Smooth muscle cell (in vitro differentiated cells): ENCODE data around the gene CYP24A1. TPM values are rescaled to one million over a fixed set of nuclear protein-coding genes. Genes with fewer than 3 reads are reported as not detected.

Experiments used
- DNase-seq: peaks from one replicate; lab custom pipeline; 2025; ENCODE audit not compliant: unreplicated experiment; lab: John Stamatoyannopoulos, UW
- H2AFZ ChIP-seq: fragments of 200-600 bp; sonication (generic); 2 replicates; pipeline ENCODE4 v1.6.0; 2016; ENCODE audit warnings: antibody characterized with exemption, low read depth, mild to moderate bottlenecking
- H3F3A ChIP-seq: fragments of 200-600 bp; sonication (generic); 2 replicates; pipeline ENCODE4 v1.6.0; 2017; ENCODE audit warnings: antibody characterized with exemption, low read depth
- H3K27ac ChIP-seq: fragments of 200-600 bp; sonication (generic); 2 replicates; pipeline ENCODE4 v1.5.1; 2016; ENCODE audit warnings: low read depth, mild to moderate bottlenecking
- H3K27me3 ChIP-seq: fragments of 200-600 bp; sonication (generic); 2 replicates; pipeline ENCODE4 v1.6.1; 2016; ENCODE audit warnings: low read depth, mild to moderate bottlenecking
- H3K36me3 ChIP-seq: fragments of 200-600 bp; sonication (generic); 2 replicates; pipeline ENCODE4 v1.5.1; 2016; ENCODE audit warnings: low read depth
- H3K4me1 ChIP-seq: fragments of 200-600 bp; sonication (generic); 2 replicates; pipeline ENCODE4 v1.5.1; 2016; ENCODE audit warnings: low read depth
- H3K4me2 ChIP-seq: fragments of 200-600 bp; sonication (generic); 2 replicates; pipeline ENCODE4 v1.6.0; 2016; ENCODE audit warnings: mild to moderate bottlenecking
- H3K4me3 ChIP-seq: fragments of 200-600 bp; sonication (generic); 2 replicates; pipeline ENCODE4 v1.5.1; 2016; ENCODE audit warnings: mild to moderate bottlenecking
- H3K79me2 ChIP-seq: fragments of 200-600 bp; sonication (generic); 2 replicates; pipeline ENCODE4 v1.6.0; 2016; ENCODE audit warnings: low read depth, mild to moderate bottlenecking
- H3K9ac ChIP-seq: fragments of 200-600 bp; sonication (generic); 2 replicates; pipeline ENCODE4 v1.6.0; 2016; ENCODE audit warnings: low read depth
- H3K9me3 ChIP-seq: fragments of 200-600 bp; sonication (generic); replicated peaks from 2 replicates; pipeline ENCODE4 v1.5.1; 2016; ENCODE audit warnings: low read depth
- H4K20me1 ChIP-seq: fragments of 200-600 bp; sonication (generic); 2 replicates; pipeline ENCODE4 v1.6.0; 2016; ENCODE audit warnings: low read depth
- WGBS: methylation state at CpG from one replicate; pipeline ENCODE4 v1.1.7; 2016; ENCODE audit warnings: low lambda C conversion rate; 5-methylcytosine and 5-hydroxymethylcytosine counted together
- polyA plus RNA-seq: library from polyadenylated mRNA; unstranded; fragments of >200 nt; fragmentation: Nextera tagmentation; extraction: Ambion mirVana; gene quantifications from 2 replicates; pipeline ENCODE4 v1.2.1, GENCODE V29; 2016
- total RNA-seq: library from RNA; depleted of rRNA; stranded (reverse); fragments of >200 nt; gene quantifications from 2 replicates; pipeline ENCODE4 v1.2.3, GENCODE V29; 2014
- TF ChIP-seq, protein P1 (sequence below): fragments of 200-600 bp; sonication (generic); IDR thresholded peaks from 2 replicates; pipeline ENCODE4 v1.5.1; 2017; ENCODE audit warnings: borderline replicate concordance, mild to moderate bottlenecking, antibody characterized with exemption; ENCODE audit not compliant: insufficient read depth, poor library complexity, severe bottlenecking

Gene CYP24A1
- total and polyA plus RNA-seq, 2 experiments from 2014 or later = 0.70 to 18.0 TPM

DNA sequence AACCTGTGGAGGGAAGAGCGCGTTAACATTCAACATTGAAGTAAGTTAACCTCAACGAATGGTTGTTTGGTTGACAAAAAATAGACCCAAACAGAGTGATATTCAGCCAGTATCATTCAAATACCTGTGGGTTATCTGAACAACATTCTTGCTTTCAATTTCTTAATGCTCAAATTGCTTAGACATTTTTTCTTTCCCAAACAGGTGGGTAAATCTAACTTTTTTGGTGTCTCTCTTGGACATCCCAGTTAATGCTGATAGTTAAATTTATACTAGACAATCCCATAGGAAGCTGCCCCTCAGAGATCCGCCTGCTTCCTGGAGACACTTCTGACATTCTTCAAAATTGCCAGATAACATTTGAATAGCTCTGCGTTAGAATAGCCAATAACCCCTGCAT is 20.0 kb upstream of the CYP24A1 start:
- Histone ChIP-seq H3F3A (peaks cover 7% of the 10 kb centered on the region), H3K36me3 (no peaks in the 10 kb centered on the region), H3K9ac (no peak overlapping the region), H3K4me2 (no peak overlapping the region), H3K4me1 (no peaks in the 10 kb centered on the region), H3K4me3 (no peak overlapping the region), H2AFZ (no peak overlapping the region), H4K20me1 (no peaks in the 10 kb centered on the region), H3K9me3 (no peaks in the 10 kb centered on the region), H3K27ac (no peak overlapping the region), H3K27me3 (no peaks in the 10 kb centered on the region), H3K79me2 (no peaks in the 10 kb centered on the region)
- no peak for DNase-seq
- 86% methylated on average over 5 of the region's 5 CpGs for WGBS
- TF ChIP-seq, protein P1, sequence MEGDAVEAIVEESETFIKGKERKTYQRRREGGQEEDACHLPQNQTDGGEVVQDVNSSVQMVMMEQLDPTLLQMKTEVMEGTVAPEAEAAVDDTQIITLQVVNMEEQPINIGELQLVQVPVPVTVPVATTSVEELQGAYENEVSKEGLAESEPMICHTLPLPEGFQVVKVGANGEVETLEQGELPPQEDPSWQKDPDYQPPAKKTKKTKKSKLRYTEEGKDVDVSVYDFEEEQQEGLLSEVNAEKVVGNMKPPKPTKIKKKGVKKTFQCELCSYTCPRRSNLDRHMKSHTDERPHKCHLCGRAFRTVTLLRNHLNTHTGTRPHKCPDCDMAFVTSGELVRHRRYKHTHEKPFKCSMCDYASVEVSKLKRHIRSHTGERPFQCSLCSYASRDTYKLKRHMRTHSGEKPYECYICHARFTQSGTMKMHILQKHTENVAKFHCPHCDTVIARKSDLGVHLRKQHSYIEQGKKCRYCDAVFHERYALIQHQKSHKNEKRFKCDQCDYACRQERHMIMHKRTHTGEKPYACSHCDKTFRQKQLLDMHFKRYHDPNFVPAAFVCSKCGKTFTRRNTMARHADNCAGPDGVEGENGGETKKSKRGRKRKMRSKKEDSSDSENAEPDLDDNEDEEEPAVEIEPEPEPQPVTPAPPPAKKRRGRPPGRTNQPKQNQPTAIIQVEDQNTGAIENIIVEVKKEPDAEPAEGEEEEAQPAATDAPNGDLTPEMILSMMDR = no peak

GRCh38 chr20:54190217-54190616 is 16.4 kb upstream of the CYP24A1 start:
- H2AFZ ChIP-seq = no peak overlapping the region
- peaks cover 3% of the 10 kb centered on the region for H3F3A ChIP-seq
- H3K9ac ChIP-seq = no peak overlapping the region
- TF ChIP-seq, protein P1 = no peak
- no peaks in the 10 kb centered on the region for H3K79me2 ChIP-seq
- no peaks in the 10 kb centered on the region for H4K20me1 ChIP-seq
- no peak for DNase-seq
- no peaks in the 10 kb centered on the region for H3K4me1 ChIP-seq
- no peak overlapping the region for H3K27ac ChIP-seq
- WGBS = 97% methylated on average over 2 of the region's 2 CpGs
- no peaks in the 10 kb centered on the region for H3K9me3 ChIP-seq
- H3K4me2 ChIP-seq = no peak overlapping the region
- H3K4me3 ChIP-seq = no peak overlapping the region
- H3K36me3 ChIP-seq = no peaks in the 10 kb centered on the region
- no peaks in the 10 kb centered on the region for H3K27me3 ChIP-seq

- H3K4me1 ChIP-seq = no peaks in the 10 kb centered on the region
- no peaks in the 10 kb centered on the region for H3K9me3 ChIP-seq
- no peaks in the 10 kb centered on the region for H3K27me3 ChIP-seq
- H3K27ac ChIP-seq = no peak overlapping the region
- H3F3A ChIP-seq = no peaks in the 10 kb centered on the region
- no peak overlapping the region for H3K4me2 ChIP-seq
- no peaks in the 10 kb centered on the region for H3K36me3 ChIP-seq
- no peak overlapping the region for H2AFZ ChIP-seq
- H3K9ac ChIP-seq = no peak overlapping the region
- H3K79me2 ChIP-seq = no peaks in the 10 kb centered on the region
- no peak overlapping the region for H3K4me3 ChIP-seq
- no peak for DNase-seq
- WGBS = 63% methylated on average over 2 of the region's 2 CpGs
- no peaks in the 10 kb centered on the region for H4K20me1 ChIP-seq
- TF ChIP-seq, protein P1 = no peak
These were observed 15.8 kb upstream of the CYP24A1 start for GRCh38 chr20:54189630-54190029.

DNA sequence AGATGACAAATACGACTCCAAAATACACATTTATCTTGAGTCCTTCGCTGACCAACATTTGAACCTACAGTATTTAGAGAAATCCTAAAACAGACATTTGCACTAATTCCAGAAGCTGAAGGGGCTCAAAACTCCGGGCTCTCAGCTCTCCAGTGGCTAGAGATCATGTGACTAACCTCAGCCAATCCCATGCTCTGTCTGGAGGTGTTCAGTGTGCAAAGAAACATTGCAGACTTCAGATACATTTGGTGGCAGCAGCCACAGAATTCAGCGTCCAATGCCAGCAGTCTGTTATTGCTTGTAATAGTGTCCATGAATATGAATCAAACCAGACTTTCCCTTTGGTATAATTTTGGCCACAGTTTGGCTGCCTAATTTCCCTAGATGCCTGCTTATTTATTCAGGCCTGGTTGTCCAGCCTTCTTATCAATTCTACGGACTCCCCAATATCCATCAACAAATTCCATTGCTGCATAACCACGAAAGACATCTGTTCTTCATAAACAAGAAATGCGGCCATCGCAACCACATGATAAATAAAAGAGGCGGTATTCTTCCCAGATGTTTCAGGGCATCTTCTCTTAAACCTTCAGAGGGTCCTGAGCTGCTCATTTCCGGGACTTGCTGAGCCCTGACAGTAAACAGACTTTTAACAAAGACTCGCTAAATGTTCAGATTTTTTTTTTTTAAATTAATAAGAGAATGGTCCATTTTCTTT is 14.5 kb upstream of the CYP24A1 start:
- 52% methylated on average over 11 of the region's 11 CpGs for WGBS
- Histone ChIP-seq H2AFZ (no peak overlapping the region), H3K9me3 (no peaks in the 10 kb centered on the region), H3K4me1 (peaks cover 8% of the 10 kb centered on the region), H3K27me3 (no peaks in the 10 kb centered on the region), H3K4me3 (no peak overlapping the region), H3K4me2 (peak overlapping the region; percentile 1), H3K9ac (no peak overlapping the region), H3K36me3 (no peaks in the 10 kb centered on the region), H4K20me1 (no peaks in the 10 kb centered on the region), H3F3A (no peaks in the 10 kb centered on the region), H3K27ac (no peak overlapping the region), H3K79me2 (no peaks in the 10 kb centered on the region)
- TF ChIP-seq, protein P1 = no peak
- no peak for DNase-seq
